OCI-LY7 (cell line): Measurements from ENCODE around the gene RRP15.

Experiments
- CTCF ChIP-seq: fragments of 200-600 bp; sonication (generic); conservative IDR thresholded peaks from 2 replicates; pipeline ENCODE4 v1.5.1; 2014; ENCODE audit warnings: mild to moderate bottlenecking, antibody characterized with exemption, low read length, moderate library complexity, mixed read lengths
- EZH2phosphoT487 ChIP-seq: fragments of 200-600 bp; sonication (generic); IDR thresholded peaks from 2 replicates; pipeline ENCODE4 v1.6.1; 2018; ENCODE audit warnings: low read depth, borderline replicate concordance, mild to moderate bottlenecking, mixed run types, antibody characterized with exemption, low read length, moderate library complexity, mixed read lengths

- TF ChIP-seq EZH2phosphoT487: no peak
- TF ChIP-seq CTCF: no peak
These were observed 99.5 kb downstream of the RRP15 start for GRCh38 chr1:218384581-218384993.
